Cardiac muscle cell (in vitro differentiated cells and primary cell): Measurements from ENCODE around the gene CCNI. TPM values are rescaled to one million over a fixed set of nuclear protein-coding genes. Genes with fewer than 3 reads are reported as not detected.
A peak's percentile ranks its signal among the peaks of the same experiment; 100 is the strongest.
"Not testable (repeated sequence)": the region's sequence is repeated elsewhere in the genome, so short reads cannot be mapped to it uniquely, and the experiment has no call there.

Experiments used
- DNase-seq, 2 donors: peaks; one replicate each; pipeline versions ENCODE4 v3.0.0 to v3.0.0-alpha.2; 2010 to 2017; ENCODE audit warnings: low read depth in 1 of 2, low spot score in 1 of 2
- H3K27ac ChIP-seq: fragments of 200-600 bp; sonication (generic); 2 replicates; pipeline ENCODE4 v1.5.1; 2016
- H3K27me3 ChIP-seq: fragments of 200-600 bp; sonication (generic); 2 replicates; pipeline ENCODE4 v1.6.0; 2016; ENCODE audit warnings: control low read depth
- H3K36me3 ChIP-seq: fragments of 200-600 bp; sonication (generic); 2 replicates; pipeline ENCODE4 v1.5.1; 2016; ENCODE audit warnings: control low read depth
- H3K4me1 ChIP-seq: fragments of 200-600 bp; sonication (generic); 2 replicates; pipeline ENCODE4 v1.8.1; 2017; ENCODE audit warnings: low read depth, mild to moderate bottlenecking, mixed run types
- H3K4me3 ChIP-seq: fragments of 200-600 bp; sonication (generic); 2 replicates; pipeline ENCODE4 v1.5.1; 2016; ENCODE audit warnings: mild to moderate bottlenecking
- H3K9me3 ChIP-seq: fragments of 200-600 bp; sonication (generic); 2 replicates; pipeline ENCODE4 v1.5.1; 2017; ENCODE audit warnings: low read depth, mild to moderate bottlenecking, control low read depth
- CTCF ChIP-seq: IDR thresholded peaks from 2 replicates; pipeline ENCODE4 v1.5.1; 2012; ENCODE audit warnings: low read depth, mild to moderate bottlenecking, low read length
- polyA plus RNA-seq: library from polyadenylated mRNA; unstranded; fragments of >200 nt; fragmentation: Nextera tagmentation; extraction: Ambion mirVana; gene quantifications from 2 replicates; pipeline ENCODE4 v1.2.1, GENCODE V29; 2016
- total RNA-seq: library from RNA; depleted of rRNA; stranded (reverse); fragments of >200 nt; gene quantifications from 2 replicates; pipeline ENCODE4 v1.2.3, GENCODE V29; 2016

The CCNI gene
- total and polyA plus RNA-seq, 2 experiments from 2014 or later: 129 to 140 TPM

DNA sequence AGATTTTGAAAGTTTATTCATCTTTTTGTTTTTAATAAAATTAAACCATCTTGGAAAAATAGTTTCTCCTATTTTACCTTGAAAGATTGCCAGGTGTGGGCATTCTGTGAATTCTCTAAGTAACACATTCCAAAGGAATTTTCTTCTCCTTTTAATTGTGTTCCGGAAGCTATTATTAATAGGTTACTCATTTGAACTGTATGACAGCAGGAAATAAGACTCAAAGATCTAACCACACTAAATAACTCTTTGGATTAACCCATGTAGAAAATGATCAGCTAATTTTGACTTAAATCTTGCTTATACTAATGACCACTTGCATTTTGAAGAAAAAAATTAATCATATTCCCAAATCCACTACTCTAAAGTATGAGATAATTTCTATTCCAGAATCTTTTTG lies 17.6 kb upstream of the CCNI start:
- no peaks in the 10 kb centered on the region for H3K36me3 ChIP-seq
- no peak overlapping the region for H3K4me3 ChIP-seq
- no peaks in the 10 kb centered on the region for H3K27me3 ChIP-seq
- no peak overlapping the region for H3K27ac ChIP-seq
- no peak for TF ChIP-seq CTCF
- peak in 1 of 2 donors; percentile 33 for DNase-seq
- H3K4me1 ChIP-seq: peaks cover 9% of the 10 kb centered on the region
- no peaks in the 10 kb centered on the region for H3K9me3 ChIP-seq

DNA sequence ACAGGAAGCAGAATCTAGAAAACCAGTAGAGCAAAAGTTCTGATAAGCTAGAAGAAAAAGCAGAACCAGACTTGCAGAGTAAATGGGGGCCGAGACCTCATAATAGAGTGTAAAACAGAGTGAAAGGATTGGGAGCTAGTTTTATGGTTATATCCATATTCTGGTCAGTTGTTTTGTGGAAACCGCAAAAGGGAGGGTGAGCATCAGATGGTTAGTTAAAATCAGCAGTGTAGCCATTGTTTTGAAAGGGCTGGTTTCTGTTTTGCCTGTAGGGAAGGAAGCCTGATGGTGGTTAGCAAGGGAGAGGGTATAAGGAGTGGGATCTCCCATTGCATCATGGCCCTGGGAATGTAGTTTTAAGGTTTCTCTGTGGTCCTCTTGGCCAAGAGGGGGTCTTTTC lies 17.2 kb upstream of the CCNI start:
- Histone ChIP-seq H3K36me3 (no peaks in the 10 kb centered on the region), H3K4me3 (no peak overlapping the region), H3K9me3 (no peaks in the 10 kb centered on the region), H3K27me3 (no peaks in the 10 kb centered on the region), H3K27ac (no peak overlapping the region), H3K4me1 (peaks cover 9% of the 10 kb centered on the region)
- TF ChIP-seq CTCF: no peak
- DNase-seq: peak in 1 of 2 donors; percentile 55

- no peaks in the 10 kb centered on the region for H3K4me1 ChIP-seq
- H3K4me3 ChIP-seq: no peak overlapping the region
- no peak for TF ChIP-seq CTCF
- no peaks in the 10 kb centered on the region for H3K27me3 ChIP-seq
- no peak overlapping the region for H3K27ac ChIP-seq
- no peaks in the 10 kb centered on the region for H3K36me3 ChIP-seq
- DNase-seq: no peak
- no peaks in the 10 kb centered on the region for H3K9me3 ChIP-seq
Measured at GRCh38 chr4:77089866-77090265, 14.1 kb upstream of the CCNI start.

DNA sequence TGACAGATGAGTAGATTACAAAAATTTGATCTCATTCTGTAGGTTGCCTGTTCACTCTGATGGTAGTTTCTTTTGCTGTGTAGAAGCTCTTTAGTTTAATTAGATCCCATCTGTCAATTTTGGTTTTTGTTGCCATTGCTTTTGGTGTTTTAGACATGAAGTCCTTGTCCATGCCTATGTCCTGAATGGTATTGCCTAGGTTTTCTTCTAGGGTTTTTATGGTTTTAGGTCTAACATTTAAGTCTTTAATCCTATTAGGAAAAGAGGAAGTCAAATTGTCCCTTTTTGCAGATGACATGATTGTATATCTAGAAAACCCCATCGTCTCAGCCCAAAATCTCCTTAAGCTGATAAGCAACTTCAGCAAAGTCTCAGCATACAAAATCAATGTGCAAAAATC lies 11.2 kb upstream of the CCNI start:
- DNase-seq, H3K4me3 ChIP-seq, H3K9me3 ChIP-seq, H3K27ac ChIP-seq, H3K27me3 ChIP-seq, H3K4me1 ChIP-seq, H3K36me3 ChIP-seq: not testable (repeated sequence)

- Histone ChIP-seq H3K4me1 (no peaks in the 10 kb centered on the region), H3K27ac (no peak overlapping the region), H3K9me3 (no peaks in the 10 kb centered on the region), H3K36me3 (no peaks in the 10 kb centered on the region), H3K4me3 (no peak overlapping the region), H3K27me3 (no peaks in the 10 kb centered on the region)
- no peak for DNase-seq
- no peak for TF ChIP-seq CTCF
Measured at GRCh38 chr4:77084019-77084639, 8.3 kb upstream of the CCNI start.

DNA sequence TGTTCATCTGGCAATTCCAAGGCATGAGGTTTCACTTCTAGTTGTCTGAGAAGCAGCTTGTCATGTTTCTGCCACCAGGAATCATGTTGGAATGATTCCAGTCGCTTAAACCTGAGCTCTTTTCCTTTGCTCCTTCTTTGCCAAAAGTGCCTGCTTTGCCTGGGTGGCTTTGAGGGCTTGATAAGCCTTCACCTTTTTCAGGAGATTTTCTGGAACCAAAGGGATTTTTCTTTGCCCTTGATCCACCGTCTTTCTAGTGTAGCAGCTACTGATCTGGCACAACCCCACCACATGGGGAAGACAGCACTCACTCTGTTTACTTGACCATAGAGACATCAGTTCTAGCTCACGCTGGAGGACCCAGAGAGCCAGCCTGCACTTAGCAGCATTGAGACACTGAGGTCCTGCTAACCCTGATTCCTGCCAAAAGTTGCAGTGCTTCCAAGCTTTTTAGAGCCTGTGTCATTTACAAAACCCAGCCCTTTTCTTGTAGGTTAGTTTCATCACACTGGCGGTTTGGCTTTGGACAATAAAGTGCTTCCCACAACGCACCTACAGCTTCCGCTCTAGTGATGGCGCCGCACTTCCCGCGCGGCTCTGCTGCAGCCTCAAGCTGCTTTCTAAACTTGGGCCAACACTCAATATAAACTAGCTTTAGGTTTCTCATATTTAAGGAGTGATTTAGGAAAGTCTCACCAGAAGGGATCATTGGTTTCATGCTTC lies 7.3 kb upstream of the CCNI start:
- DNase-seq: no peak
- no peak for TF ChIP-seq CTCF

DNA sequence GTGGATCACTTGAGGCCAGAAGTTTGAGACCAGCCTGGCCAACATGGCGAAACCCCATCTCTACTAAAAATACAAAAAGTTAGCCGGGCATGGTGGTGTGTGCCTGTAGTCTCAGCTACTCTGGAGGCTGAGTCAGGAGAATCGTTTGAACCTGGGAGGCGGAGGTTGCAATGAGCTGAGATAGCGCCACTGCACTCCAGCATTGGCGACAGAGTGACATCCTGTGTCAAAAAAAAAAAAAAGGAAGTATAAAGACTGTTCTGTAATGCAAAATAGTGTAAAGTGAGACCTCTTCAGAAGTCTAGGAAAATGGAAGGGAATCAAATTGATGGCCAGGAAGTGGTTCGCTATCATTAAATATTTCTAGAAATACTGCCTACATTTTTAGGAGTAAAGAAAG lies 5.0 kb upstream of the CCNI start:
- not testable (repeated sequence) for H3K27me3 ChIP-seq, H3K27ac ChIP-seq, H3K9me3 ChIP-seq, H3K4me1 ChIP-seq, H3K36me3 ChIP-seq, DNase-seq, H3K4me3 ChIP-seq

More for the DNA sequence above, 7.3 kb upstream of the CCNI start:
- Histone ChIP-seq H3K4me3 (no peak overlapping the region), H3K9me3 (no peaks in the 10 kb centered on the region), H3K36me3 (no peaks in the 10 kb centered on the region), H3K27ac (no peak overlapping the region), H3K4me1 (no peaks in the 10 kb centered on the region), H3K27me3 (no peaks in the 10 kb centered on the region)
